ENCODE data around the gene SLC35E2B.
"Not testable (repeated sequence)": the region's sequence is repeated elsewhere in the genome, so short reads cannot be mapped to it uniquely, and the experiment has no call there.

DNA sequence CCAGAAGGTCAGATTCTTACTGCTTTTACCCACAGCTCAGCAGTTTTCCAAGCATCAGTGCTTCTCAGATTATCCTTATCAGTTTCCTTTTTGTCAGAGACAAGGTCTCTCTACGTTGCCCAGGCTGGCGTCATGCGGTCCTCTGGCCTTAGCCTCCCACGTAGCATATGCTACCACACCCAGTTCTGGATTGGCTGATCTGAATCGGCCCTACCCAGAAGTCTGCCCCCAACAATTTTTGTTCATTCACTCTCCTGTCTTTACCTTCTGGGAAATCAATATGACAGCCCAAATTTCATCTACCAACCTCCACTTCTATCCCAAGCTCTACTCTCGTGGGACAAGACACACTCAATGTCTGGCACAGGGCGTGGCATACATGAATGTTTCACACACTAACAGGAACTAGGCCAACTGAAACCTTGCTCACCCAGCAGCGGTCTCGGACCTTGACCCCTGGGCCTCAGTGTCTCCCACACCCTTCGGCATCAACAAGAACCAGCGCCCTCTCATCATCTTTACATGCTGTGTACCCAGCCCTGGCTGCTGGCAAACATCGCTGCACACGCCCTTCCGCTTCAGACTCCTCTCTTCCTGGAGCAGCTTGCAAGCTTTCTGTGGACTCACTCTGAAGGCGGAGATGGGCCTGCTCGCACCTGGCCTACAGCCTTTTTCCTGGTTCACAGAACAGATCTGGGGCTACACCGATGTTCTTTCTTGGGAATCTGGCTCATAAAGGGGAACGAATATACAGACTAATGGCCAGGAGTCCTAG lies 22.7 kb upstream of the SLC35E2B start:
- not testable (repeated sequence) for TF ChIP-seq GABPA (IDR thresholded peaks at IDR 0.05; ENCODE audit: low read depth); REST (IDR thresholded peaks at IDR 0.05; ENCODE audit: insufficient replicate concordance, low read depth)
- TF ChIP-seq, protein P1, sequence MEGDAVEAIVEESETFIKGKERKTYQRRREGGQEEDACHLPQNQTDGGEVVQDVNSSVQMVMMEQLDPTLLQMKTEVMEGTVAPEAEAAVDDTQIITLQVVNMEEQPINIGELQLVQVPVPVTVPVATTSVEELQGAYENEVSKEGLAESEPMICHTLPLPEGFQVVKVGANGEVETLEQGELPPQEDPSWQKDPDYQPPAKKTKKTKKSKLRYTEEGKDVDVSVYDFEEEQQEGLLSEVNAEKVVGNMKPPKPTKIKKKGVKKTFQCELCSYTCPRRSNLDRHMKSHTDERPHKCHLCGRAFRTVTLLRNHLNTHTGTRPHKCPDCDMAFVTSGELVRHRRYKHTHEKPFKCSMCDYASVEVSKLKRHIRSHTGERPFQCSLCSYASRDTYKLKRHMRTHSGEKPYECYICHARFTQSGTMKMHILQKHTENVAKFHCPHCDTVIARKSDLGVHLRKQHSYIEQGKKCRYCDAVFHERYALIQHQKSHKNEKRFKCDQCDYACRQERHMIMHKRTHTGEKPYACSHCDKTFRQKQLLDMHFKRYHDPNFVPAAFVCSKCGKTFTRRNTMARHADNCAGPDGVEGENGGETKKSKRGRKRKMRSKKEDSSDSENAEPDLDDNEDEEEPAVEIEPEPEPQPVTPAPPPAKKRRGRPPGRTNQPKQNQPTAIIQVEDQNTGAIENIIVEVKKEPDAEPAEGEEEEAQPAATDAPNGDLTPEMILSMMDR (IDR thresholded peaks at IDR 0.05; ENCODE audit: insufficient read depth, low read length), result not testable (repeated sequence)

All from HL-60 (cell line).